GM19035 (cell line): ENCODE data around the gene RNF217.
"Not testable (repeated sequence)": the region's sequence is repeated elsewhere in the genome, so short reads cannot be mapped to it uniquely, and the experiment has no call there.

Experiments
- ATAC-seq: cut with Tn5 transposase; IDR thresholded peaks from one replicate; pipeline ENCODE4 v1.9.1; 2021; ENCODE audit not compliant: unreplicated experiment

The RNF217 gene

GRCh38 chr6:125013938-125014660 lies 51.9 kb downstream of the RNF217 start:
- no peak for ATAC-seq

- no peak for ATAC-seq
Measured at GRCh38 chr6:125014661-125014957, 52.4 kb downstream of the RNF217 start.

- ATAC-seq, result no peak
Measured at GRCh38 chr6:125015152-125015551, 52.9 kb downstream of the RNF217 start.

- no peak for ATAC-seq
Measured at GRCh38 chr6:125018136-125018535, 55.9 kb downstream of the RNF217 start.

- ATAC-seq, result no peak
Measured at GRCh38 chr6:125019281-125019680, 57.0 kb downstream of the RNF217 start.

GRCh38 chr6:125019918-125020317 lies 57.7 kb downstream of the RNF217 start:
- ATAC-seq, result no peak

- no peak for ATAC-seq
Measured at GRCh38 chr6:125020385-125020784, 58.1 kb downstream of the RNF217 start.

GRCh38 chr6:125022391-125022989 lies 60.3 kb downstream of the RNF217 start:
- no peak for ATAC-seq

- ATAC-seq, result no peak
Measured at GRCh38 chr6:125025164-125025854, 63.1 kb downstream of the RNF217 start.

GRCh38 chr6:125027287-125027686 lies 65.0 kb downstream of the RNF217 start:
- no peak for ATAC-seq

- no peak for ATAC-seq
Measured at GRCh38 chr6:125030969-125031368, 68.7 kb downstream of the RNF217 start.

GRCh38 chr6:125031385-125031784 lies 69.1 kb downstream of the RNF217 start:
- ATAC-seq, result no peak

- ATAC-seq, result not testable (repeated sequence)
Measured at GRCh38 chr6:125034929-125035328, 72.7 kb downstream of the RNF217 start.

GRCh38 chr6:125036486-125036885 lies 74.2 kb downstream of the RNF217 start:
- not testable (repeated sequence) for ATAC-seq

GRCh38 chr6:125037827-125038226 lies 75.6 kb downstream of the RNF217 start:
- no peak for ATAC-seq

GRCh38 chr6:125038925-125039324 lies 76.7 kb downstream of the RNF217 start:
- no peak for ATAC-seq

- ATAC-seq, result no peak
Measured at GRCh38 chr6:125041740-125042459, 79.7 kb downstream of the RNF217 start.

- no peak for ATAC-seq
Measured at GRCh38 chr6:125044066-125044465, 81.8 kb downstream of the RNF217 start.

- no peak for ATAC-seq
Measured at GRCh38 chr6:125044667-125045066, 82.4 kb downstream of the RNF217 start.

GRCh38 chr6:125046107-125046925 lies 84.1 kb downstream of the RNF217 start:
- no peak for ATAC-seq

- no peak for ATAC-seq
Measured at GRCh38 chr6:125048274-125048673, 86.0 kb downstream of the RNF217 start.
